Nephron (organoid): ENCODE measurements around the gene PTPRD.

Experiments
- H3K27ac Mint-ChIP-seq, 3 experiments: 2 replicates each; pipeline ENCODE4 v1.8.0; 2020; ENCODE audit warnings: mixed read lengths in 3 of 3, mild to moderate bottlenecking in 2 of 3, moderate library complexity in 1 of 3
- H3K27me3 Mint-ChIP-seq: 2 replicates; pipeline ENCODE4 v1.8.0; 2021; ENCODE audit warnings: low read depth, mild to moderate bottlenecking, moderate library complexity, mixed read lengths
- H3K36me3 Mint-ChIP-seq: 2 replicates; pipeline ENCODE4 v1.8.0; 2020; ENCODE audit warnings: low read depth, mixed read lengths
- H3K4me1 Mint-ChIP-seq: 2 replicates; pipeline ENCODE4 v1.8.0; 2020; ENCODE audit warnings: mixed read lengths
- H3K4me3 Mint-ChIP-seq, 3 experiments: 2 replicates each; pipeline ENCODE4 v1.8.0; 2020; ENCODE audit warnings: mild to moderate bottlenecking in 3 of 3, mixed read lengths in 3 of 3, moderate library complexity in 2 of 3
- H3K9me3 Mint-ChIP-seq: 2 replicates; pipeline ENCODE4 v1.8.0; 2020; ENCODE audit warnings: mixed read lengths
- TF ChIP-seq, protein P1 (sequence below), 3 experiments: fragments of 200-600 bp; sonication (generic); IDR thresholded peaks; one replicate each; pipeline ENCODE4 v1.5.0; 2021; ENCODE audit warnings: antibody characterized with exemption in 3 of 3; ENCODE audit not compliant: unreplicated experiment in 3 of 3

PTPRD gene

DNA sequence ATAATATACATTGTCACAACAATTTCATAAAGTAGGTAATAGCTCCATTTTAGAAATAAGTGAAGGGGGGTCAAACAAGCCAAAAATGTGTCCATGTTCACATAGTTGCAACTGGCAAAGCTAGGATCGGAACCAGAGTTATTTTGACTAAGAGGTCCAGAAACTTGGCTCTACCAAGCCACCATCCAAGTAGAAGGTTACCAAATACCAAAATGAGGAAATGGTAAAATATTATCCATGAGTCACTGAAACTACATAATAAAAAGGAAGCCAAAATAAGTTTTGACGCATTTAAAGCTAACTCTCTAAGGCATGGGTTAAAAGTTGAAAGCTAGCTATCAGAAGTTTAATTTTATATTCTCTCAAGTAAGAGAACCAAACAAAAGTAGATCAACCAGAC is 1926.3 kb downstream of the PTPRD start:
- Mint-ChIP-seq H3K4me3 (no peak overlapping the region), H3K27ac (no peak overlapping the region), H3K4me1 (peaks cover 25% of the 10 kb centered on the region)

DNA sequence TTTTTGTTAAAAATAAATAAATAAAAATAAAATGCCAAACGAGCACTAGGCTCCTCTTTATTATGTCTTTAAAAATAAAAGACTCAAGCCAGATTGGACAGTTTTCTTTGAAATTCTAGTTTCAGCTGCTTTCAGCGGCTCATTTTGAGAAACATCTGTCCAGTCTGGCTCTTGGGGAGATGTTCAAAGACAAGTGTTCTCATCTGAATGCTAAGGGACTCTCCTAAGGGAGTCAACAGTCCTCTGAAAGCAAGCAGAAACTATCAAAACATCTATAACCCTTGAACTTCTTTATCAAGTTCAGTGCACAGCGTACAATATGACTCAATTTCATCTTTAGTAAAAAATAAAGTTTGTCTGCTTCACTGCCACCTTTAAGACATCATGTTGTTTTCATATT is 1927.0 kb downstream of the PTPRD start:
- Mint-ChIP-seq H3K4me3 (no peak overlapping the region), H3K36me3 (peaks cover 35% of the 10 kb centered on the region), H3K27ac (no peak overlapping the region), H3K4me1 (peaks cover 32% of the 10 kb centered on the region), H3K27me3 (peaks cover 3% of the 10 kb centered on the region), H3K9me3 (peaks cover 2% of the 10 kb centered on the region)
- TF ChIP-seq, protein P1, sequence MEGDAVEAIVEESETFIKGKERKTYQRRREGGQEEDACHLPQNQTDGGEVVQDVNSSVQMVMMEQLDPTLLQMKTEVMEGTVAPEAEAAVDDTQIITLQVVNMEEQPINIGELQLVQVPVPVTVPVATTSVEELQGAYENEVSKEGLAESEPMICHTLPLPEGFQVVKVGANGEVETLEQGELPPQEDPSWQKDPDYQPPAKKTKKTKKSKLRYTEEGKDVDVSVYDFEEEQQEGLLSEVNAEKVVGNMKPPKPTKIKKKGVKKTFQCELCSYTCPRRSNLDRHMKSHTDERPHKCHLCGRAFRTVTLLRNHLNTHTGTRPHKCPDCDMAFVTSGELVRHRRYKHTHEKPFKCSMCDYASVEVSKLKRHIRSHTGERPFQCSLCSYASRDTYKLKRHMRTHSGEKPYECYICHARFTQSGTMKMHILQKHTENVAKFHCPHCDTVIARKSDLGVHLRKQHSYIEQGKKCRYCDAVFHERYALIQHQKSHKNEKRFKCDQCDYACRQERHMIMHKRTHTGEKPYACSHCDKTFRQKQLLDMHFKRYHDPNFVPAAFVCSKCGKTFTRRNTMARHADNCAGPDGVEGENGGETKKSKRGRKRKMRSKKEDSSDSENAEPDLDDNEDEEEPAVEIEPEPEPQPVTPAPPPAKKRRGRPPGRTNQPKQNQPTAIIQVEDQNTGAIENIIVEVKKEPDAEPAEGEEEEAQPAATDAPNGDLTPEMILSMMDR (IDR thresholded peaks at IDR 0.05; ENCODE audit: unreplicated experiment in 3 of 3) = no peak

More for the DNA sequence above, 1926.3 kb downstream of the PTPRD start:
- peaks cover 2% of the 10 kb centered on the region for H3K9me3 Mint-ChIP-seq
- H3K27me3 Mint-ChIP-seq = peaks cover 2% of the 10 kb centered on the region
- TF ChIP-seq, protein P1 (IDR thresholded peaks at IDR 0.05; ENCODE audit: unreplicated experiment in 3 of 3) = no peak
- peaks cover 39% of the 10 kb centered on the region for H3K36me3 Mint-ChIP-seq

DNA sequence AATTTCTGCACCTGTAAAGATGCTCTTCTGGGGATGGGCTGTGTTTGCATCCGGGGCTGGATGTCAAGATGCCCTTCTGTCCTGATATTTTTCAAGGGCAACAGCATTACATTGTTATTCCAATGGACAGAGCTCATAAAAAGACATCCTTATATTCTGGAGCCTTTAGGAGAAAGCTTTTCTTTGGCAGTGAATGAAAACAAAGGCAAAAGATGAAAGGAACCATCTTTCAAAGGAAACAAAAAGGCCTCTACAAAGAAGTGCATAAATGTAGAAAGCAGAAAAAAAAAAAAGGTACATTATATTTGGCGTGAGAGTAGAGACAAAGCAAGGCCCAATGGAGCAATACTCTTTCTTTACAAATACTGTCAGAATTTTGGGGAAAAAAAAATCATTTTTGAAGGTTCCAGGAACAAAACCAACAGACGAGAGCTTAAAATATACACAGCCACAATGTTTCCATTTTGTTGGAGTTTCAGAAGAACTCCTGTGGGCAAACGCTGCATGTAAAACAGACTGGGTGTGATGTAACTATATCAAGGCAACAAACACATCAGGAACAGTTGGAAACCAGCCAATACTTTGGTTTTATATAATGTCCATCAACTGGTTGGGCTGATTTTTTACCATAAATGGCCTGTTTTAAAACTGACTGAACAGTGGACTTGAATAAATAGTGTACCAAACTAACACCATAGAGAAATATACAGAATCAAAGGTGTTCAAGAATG is 1927.7 kb downstream of the PTPRD start:
- Mint-ChIP-seq H3K4me3 (no peak overlapping the region), H3K27me3 (peaks cover 3% of the 10 kb centered on the region)

DNA sequence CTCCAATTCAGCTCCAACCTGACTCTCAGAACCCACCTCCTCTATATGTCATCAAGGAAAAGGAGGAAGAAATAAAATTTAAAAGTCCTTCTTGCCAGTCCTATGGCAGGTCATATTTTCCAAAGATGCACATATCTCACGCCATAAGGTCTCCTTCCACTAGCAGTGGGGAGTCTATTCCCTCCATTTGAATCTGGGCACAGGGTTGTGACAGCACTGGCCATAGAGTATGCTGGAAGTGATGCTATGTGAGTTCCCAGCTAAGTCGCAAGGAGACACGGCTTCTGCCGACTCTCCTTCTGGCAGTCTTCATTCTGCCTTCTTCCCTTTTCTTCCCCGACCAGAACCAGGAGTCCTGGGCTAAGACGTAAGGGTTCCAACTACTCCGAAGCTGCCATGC is 1929.3 kb downstream of the PTPRD start:
- Mint-ChIP-seq H3K27ac (no peak overlapping the region), H3K27me3 (peaks cover 3% of the 10 kb centered on the region), H3K36me3 (peaks cover 16% of the 10 kb centered on the region), H3K4me1 (peaks cover 50% of the 10 kb centered on the region), H3K9me3 (peaks cover 2% of the 10 kb centered on the region), H3K4me3 (no peak overlapping the region)
- TF ChIP-seq, protein P1 (IDR thresholded peaks at IDR 0.05; ENCODE audit: unreplicated experiment in 3 of 3) = no peak

More for the DNA sequence above, 1927.7 kb downstream of the PTPRD start:
- Mint-ChIP-seq H3K9me3 (peaks cover 2% of the 10 kb centered on the region), H3K4me1 (peaks cover 39% of the 10 kb centered on the region), H3K27ac (no peak overlapping the region), H3K36me3 (peaks cover 28% of the 10 kb centered on the region)
- TF ChIP-seq, protein P1 (IDR thresholded peaks at IDR 0.05; ENCODE audit: unreplicated experiment in 3 of 3) = no peak

DNA sequence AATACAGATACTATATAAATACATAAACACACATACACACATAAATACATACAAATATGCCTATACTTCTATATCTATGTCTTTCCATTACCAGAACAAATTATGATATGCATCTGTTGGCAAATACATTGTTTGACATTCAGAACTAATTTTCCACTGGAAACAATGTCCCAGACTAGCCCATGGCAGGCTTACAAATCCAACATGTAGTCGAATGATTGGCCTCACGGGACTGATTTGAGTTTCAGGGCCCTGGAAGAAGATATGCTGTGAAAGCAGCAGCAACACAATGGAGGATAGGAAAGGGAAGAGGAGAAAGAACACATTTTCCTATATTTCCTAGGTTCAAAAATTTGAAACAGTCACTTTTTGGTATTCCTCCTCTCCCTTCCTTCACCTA is 1932.1 kb downstream of the PTPRD start:
- TF ChIP-seq, protein P1 (IDR thresholded peaks at IDR 0.05; ENCODE audit: unreplicated experiment in 3 of 3) = no peak
- Mint-ChIP-seq H3K9me3 (no peaks in the 10 kb centered on the region), H3K4me3 (no peak overlapping the region), H3K4me1 (peaks cover 55% of the 10 kb centered on the region), H3K36me3 (no peaks in the 10 kb centered on the region), H3K27ac (no peak overlapping the region), H3K27me3 (peaks cover 3% of the 10 kb centered on the region)

DNA sequence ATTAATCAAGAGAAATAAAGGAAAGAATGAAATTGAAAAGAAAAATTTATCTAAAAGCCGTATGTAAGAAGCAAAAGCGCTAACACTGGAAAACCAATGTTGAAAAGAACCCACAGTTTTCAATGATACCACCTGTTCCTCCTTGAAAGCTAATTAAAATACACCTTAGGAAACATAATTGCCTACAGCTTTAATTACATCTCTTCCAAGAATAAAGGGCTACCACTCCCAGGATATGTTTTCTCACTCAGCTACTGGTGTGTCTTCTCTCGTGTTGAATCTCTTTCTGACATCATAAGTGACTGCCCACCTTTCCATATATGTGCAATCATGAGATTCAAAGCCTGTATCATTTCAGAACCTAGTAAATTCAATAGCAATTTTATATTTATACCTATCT is 1932.6 kb downstream of the PTPRD start:
- H3K4me1 Mint-ChIP-seq = peaks cover 58% of the 10 kb centered on the region
- H3K27ac Mint-ChIP-seq = no peak overlapping the region
- no peaks in the 10 kb centered on the region for H3K9me3 Mint-ChIP-seq
- H3K36me3 Mint-ChIP-seq = no peaks in the 10 kb centered on the region
- H3K4me3 Mint-ChIP-seq = no peak overlapping the region
- peaks cover 3% of the 10 kb centered on the region for H3K27me3 Mint-ChIP-seq
- TF ChIP-seq, protein P1 (IDR thresholded peaks at IDR 0.05; ENCODE audit: unreplicated experiment in 3 of 3) = no peak
